ENCODE results near the gene KRT85. TPM values are rescaled to one million over a fixed set of nuclear protein-coding genes. Genes with fewer than 3 reads are reported as not detected.

Gene KRT85
- polyA plus RNA-seq, 1 donor (not counting 4 experiments of a cell fraction or from before 2014, with no cell fraction given): not detected

GRCh38 chr12:52401526-52401925, 34.2 kb upstream of the KRT85 start:
- H3K4me2 ChIP-seq (ENCODE audit: control insufficient read depth, extremely low read depth, insufficient read depth, low read depth, low read length): no peak overlapping the region
- no peak overlapping the region for H3K4me3 ChIP-seq (ENCODE audit: control insufficient read depth in 2 of 3, extremely low read depth in 1 of 3, insufficient read depth in 2 of 3, low read depth in 1 of 3, low read length in 3 of 3)
- H4K20me1 ChIP-seq (ENCODE audit: control insufficient read depth, extremely low read depth, insufficient read depth, low read length): no peaks in the 10 kb centered on the region
- DNase-seq (ENCODE audit: low read depth, low spot score) (no peak), FAIRE-seq (peak; percentile 26)
- H3K9ac ChIP-seq (ENCODE audit: control insufficient read depth, extremely low read depth, insufficient read depth, low read length): no peak overlapping the region
- TF ChIP-seq CTCF (optimal IDR thresholded peaks at IDR 0.05 in 1 of 3, IDR thresholded peaks at IDR 0.05 in 1 of 3, conservative IDR thresholded peaks at IDR 0.05 in 1 of 3; ENCODE audit: extremely low read depth in 1 of 3, insufficient read depth in 2 of 3, low read length in 3 of 3) (no peak), EZH2 (IDR thresholded peaks at IDR 0.05; ENCODE audit: low read length) (no peak)
- H3K27me3 ChIP-seq (ENCODE audit: control insufficient read depth, extremely low read depth, insufficient read depth, low read length): no peaks in the 10 kb centered on the region
- no peaks in the 10 kb centered on the region for H3K36me3 ChIP-seq (ENCODE audit: control insufficient read depth in 2 of 2, extremely low read depth in 1 of 2, insufficient read depth in 2 of 2, low read length in 2 of 2)
- dilution Hi-C loops (cut with MboI; ENCODE audit: extremely low pct_ligation_motif_present, low sequenced_read_pairs): no loop called here
- no peak overlapping the region for H2AFZ ChIP-seq (ENCODE audit: control insufficient read depth, low read length)
- no peak overlapping the region for H3K27ac ChIP-seq (ENCODE audit: control insufficient read depth, insufficient read depth, low read length)
- no peaks in the 10 kb centered on the region for H3K4me1 ChIP-seq (ENCODE audit: control insufficient read depth, extremely low read depth, insufficient read depth, low read length)
- no peaks in the 10 kb centered on the region for H3K9me3 ChIP-seq (ENCODE audit: control insufficient read depth, low read depth, low read length)
- no peaks in the 10 kb centered on the region for H3K9me1 ChIP-seq (ENCODE audit: control insufficient read depth, extremely low read depth, insufficient read depth, low read length)
- no peaks in the 10 kb centered on the region for H3K79me2 ChIP-seq (ENCODE audit: control insufficient read depth, insufficient read depth, low read length)

GRCh38 chr12:52400906-52401305, 33.6 kb upstream of the KRT85 start:
- H3K4me1 ChIP-seq (ENCODE audit: control insufficient read depth, extremely low read depth, insufficient read depth, low read length): no peaks in the 10 kb centered on the region
- no peaks in the 10 kb centered on the region for H4K20me1 ChIP-seq (ENCODE audit: control insufficient read depth, extremely low read depth, insufficient read depth, low read length)
- no peak overlapping the region for H3K4me3 ChIP-seq (ENCODE audit: control insufficient read depth in 2 of 3, extremely low read depth in 1 of 3, insufficient read depth in 2 of 3, low read depth in 1 of 3, low read length in 3 of 3)
- TF ChIP-seq EZH2 (IDR thresholded peaks at IDR 0.05; ENCODE audit: low read length): no peak
- TF ChIP-seq CTCF (optimal IDR thresholded peaks at IDR 0.05 in 1 of 3, IDR thresholded peaks at IDR 0.05 in 1 of 3, conservative IDR thresholded peaks at IDR 0.05 in 1 of 3; ENCODE audit: extremely low read depth in 1 of 3, insufficient read depth in 2 of 3, low read length in 3 of 3): no peak
- no peak overlapping the region for H3K27ac ChIP-seq (ENCODE audit: control insufficient read depth, insufficient read depth, low read length)
- dilution Hi-C loops (cut with MboI; ENCODE audit: extremely low pct_ligation_motif_present, low sequenced_read_pairs): no loop called here
- no peaks in the 10 kb centered on the region for H3K9me1 ChIP-seq (ENCODE audit: control insufficient read depth, extremely low read depth, insufficient read depth, low read length)
- H3K79me2 ChIP-seq (ENCODE audit: control insufficient read depth, insufficient read depth, low read length): no peaks in the 10 kb centered on the region
- no peak for FAIRE-seq
- H3K27me3 ChIP-seq (ENCODE audit: control insufficient read depth, extremely low read depth, insufficient read depth, low read length): no peaks in the 10 kb centered on the region
- no peaks in the 10 kb centered on the region for H3K36me3 ChIP-seq (ENCODE audit: control insufficient read depth in 2 of 2, extremely low read depth in 1 of 2, insufficient read depth in 2 of 2, low read length in 2 of 2)
- H3K9me3 ChIP-seq (ENCODE audit: control insufficient read depth, low read depth, low read length): no peaks in the 10 kb centered on the region
- H3K4me2 ChIP-seq (ENCODE audit: control insufficient read depth, extremely low read depth, insufficient read depth, low read depth, low read length): no peak overlapping the region
- H2AFZ ChIP-seq (ENCODE audit: control insufficient read depth, low read length): no peak overlapping the region
- no peak overlapping the region for H3K9ac ChIP-seq (ENCODE audit: control insufficient read depth, extremely low read depth, insufficient read depth, low read length)
- no peak for DNase-seq (ENCODE audit: low read depth, low spot score)

Measured in keratinocyte (primary cell).